Measurements from ENCODE around the gene NFIA.

The NFIA gene

DNA sequence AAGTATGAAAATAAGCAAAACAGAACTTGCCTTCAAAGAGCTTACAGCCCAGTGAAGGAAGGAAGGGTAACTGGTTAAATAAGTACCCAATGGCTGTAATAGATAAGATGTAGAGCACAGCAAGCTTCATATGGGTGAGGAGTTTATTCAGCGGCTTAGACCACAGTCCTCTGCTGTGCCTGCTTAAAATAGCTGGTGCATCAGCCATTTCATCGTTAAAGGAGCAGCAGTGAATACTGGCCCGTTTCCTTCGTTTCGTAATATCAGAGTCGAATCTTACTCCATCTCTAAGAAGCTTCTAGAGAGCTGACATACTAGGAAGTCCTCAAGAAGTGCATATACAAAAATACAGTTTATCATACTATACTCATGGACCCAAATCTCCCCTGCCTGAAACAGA lies 286.5 kb downstream of the NFIA start:
- no peaks in the 10 kb centered on the region for H3K27me3 ChIP-seq (ENCODE audit: control insufficient read depth, insufficient read depth, low read length)
- H3K4me1 ChIP-seq (ENCODE audit: control insufficient read depth, insufficient read depth, low read length), result no peaks in the 10 kb centered on the region
- no peak overlapping the region for H3K4me2 ChIP-seq (ENCODE audit: low read length)
- H3K36me3 ChIP-seq (ENCODE audit: insufficient read depth, low read length), result no peaks in the 10 kb centered on the region
- H3K9ac ChIP-seq (ENCODE audit: low read depth, low read length), result no peak overlapping the region
- H3K4me3 ChIP-seq (ENCODE audit: low read length), result no peak overlapping the region
- no peaks in the 10 kb centered on the region for H3K9me3 ChIP-seq (replicated peaks; ENCODE audit: low read length)

DNA sequence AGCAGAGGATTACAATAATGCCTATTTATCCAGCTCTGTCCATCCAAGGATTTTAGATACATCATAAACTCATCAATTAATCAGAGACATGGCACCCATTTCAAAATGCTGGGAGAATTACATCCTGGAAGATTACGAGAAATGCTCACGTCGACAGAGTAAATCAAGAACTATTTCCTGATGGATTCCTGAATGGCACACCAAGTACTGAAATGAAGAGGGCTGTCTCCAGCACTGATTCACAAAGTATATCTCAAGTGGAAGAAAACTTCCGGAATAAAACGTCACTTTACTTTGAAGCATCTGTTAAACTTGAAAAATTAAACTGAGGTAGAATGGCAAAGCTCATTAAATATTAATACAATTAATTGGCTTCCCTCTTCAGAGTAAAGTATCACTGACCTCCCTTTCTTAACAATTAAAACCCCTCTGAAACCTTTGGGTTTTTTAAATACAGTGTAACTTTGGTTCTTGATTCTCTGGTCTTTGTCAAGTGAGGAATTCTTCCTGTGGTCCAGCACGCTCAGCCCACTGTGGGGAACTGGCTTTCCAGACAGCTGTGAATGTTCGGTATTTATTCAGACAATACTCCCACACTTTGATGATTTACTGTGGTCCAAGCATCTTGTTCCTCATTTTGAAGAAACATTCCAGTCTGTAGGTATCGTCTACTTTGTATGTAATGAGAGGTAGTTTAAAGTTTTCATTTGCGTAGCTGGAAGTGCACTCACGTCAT lies 288.0 kb downstream of the NFIA start:
- Histone ChIP-seq H3K4me1 (ENCODE audit: control insufficient read depth, insufficient read depth, low read length) (no peaks in the 10 kb centered on the region), H3K4me3 (ENCODE audit: low read length) (no peak overlapping the region), H3K9ac (ENCODE audit: low read depth, low read length) (no peak overlapping the region), H3K36me3 (ENCODE audit: insufficient read depth, low read length) (no peaks in the 10 kb centered on the region), H3K9me3 (replicated peaks; ENCODE audit: low read length) (no peaks in the 10 kb centered on the region), H3K27me3 (ENCODE audit: control insufficient read depth, insufficient read depth, low read length) (no peaks in the 10 kb centered on the region), H3K4me2 (ENCODE audit: low read length) (no peak overlapping the region)

DNA sequence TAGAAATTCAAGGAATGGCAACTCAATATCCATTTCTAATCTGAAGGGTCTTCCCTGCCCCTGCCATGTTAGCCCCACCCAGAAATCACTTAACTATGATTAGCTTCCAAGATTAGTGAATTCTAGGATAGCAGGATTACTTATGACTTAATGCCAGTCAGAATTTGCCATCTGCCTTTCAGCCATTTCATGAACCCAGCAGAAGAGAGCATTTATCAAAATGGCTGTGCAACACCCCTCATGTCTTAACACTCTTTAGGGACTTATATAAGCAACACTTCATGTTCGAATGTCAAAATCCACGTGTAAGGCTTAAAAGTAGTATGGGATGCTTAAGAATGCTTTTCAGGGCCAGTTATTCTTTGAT lies 288.5 kb downstream of the NFIA start:
- Histone ChIP-seq H3K9ac (ENCODE audit: low read depth, low read length) (no peak overlapping the region), H3K36me3 (ENCODE audit: insufficient read depth, low read length) (no peaks in the 10 kb centered on the region), H3K27me3 (ENCODE audit: control insufficient read depth, insufficient read depth, low read length) (no peaks in the 10 kb centered on the region), H3K4me2 (ENCODE audit: low read length) (no peak overlapping the region), H3K9me3 (replicated peaks; ENCODE audit: low read length) (no peaks in the 10 kb centered on the region), H3K4me3 (ENCODE audit: low read length) (no peak overlapping the region), H3K4me1 (ENCODE audit: control insufficient read depth, insufficient read depth, low read length) (no peaks in the 10 kb centered on the region)

DNA sequence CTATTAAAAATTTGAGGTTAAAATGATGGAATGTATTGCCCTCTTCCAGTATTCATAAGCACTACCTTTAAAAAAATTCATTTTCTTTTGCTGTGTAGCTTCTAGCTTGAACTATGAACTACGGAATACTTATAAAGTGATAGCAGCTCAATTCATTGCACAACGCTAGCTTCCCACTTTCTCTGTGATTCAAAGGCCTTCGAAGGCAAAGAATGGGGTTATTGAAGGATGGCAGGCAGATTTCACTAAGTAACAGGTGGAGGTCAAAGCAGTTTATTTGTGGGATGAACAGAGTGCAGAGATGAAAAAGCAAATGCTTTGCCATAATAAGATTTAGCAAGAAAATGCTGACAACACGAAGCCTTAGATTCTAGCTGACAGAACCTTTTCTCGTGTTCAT lies 290.6 kb downstream of the NFIA start:
- no peak overlapping the region for H3K4me3 ChIP-seq (ENCODE audit: low read length)
- H3K4me1 ChIP-seq (ENCODE audit: control insufficient read depth, insufficient read depth, low read length), result no peaks in the 10 kb centered on the region
- no peaks in the 10 kb centered on the region for H3K36me3 ChIP-seq (ENCODE audit: insufficient read depth, low read length)
- no peak overlapping the region for H3K9ac ChIP-seq (ENCODE audit: low read depth, low read length)
- no peaks in the 10 kb centered on the region for H3K9me3 ChIP-seq (replicated peaks; ENCODE audit: low read length)
- H3K27me3 ChIP-seq (ENCODE audit: control insufficient read depth, insufficient read depth, low read length), result no peaks in the 10 kb centered on the region
- H3K4me2 ChIP-seq (ENCODE audit: low read length), result no peak overlapping the region

DNA sequence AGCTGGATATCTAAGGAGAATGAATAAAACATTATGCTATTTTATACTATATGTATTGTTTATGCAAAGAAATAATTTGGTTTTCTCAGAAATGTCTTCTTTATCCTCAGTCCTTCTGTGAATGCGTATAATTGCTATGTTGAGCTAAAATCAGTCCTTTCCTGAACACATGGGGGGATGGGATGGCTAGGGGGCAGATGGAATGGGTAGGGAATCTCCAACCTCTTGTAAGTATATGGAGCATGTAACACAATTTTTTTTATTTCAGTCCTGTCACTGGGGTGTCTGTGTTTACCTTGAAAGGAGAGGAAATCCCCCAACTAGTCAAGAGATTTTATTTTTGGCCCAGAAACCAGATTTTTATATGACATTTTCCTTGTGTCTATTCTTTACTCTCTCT lies 291.8 kb downstream of the NFIA start:
- Histone ChIP-seq H3K9me3 (replicated peaks; ENCODE audit: low read length) (no peaks in the 10 kb centered on the region), H3K36me3 (ENCODE audit: insufficient read depth, low read length) (no peaks in the 10 kb centered on the region), H3K27me3 (ENCODE audit: control insufficient read depth, insufficient read depth, low read length) (no peaks in the 10 kb centered on the region), H3K4me2 (ENCODE audit: low read length) (no peak overlapping the region), H3K4me1 (ENCODE audit: control insufficient read depth, insufficient read depth, low read length) (no peaks in the 10 kb centered on the region), H3K4me3 (ENCODE audit: low read length) (no peak overlapping the region), H3K9ac (ENCODE audit: low read depth, low read length) (no peak overlapping the region)

DNA sequence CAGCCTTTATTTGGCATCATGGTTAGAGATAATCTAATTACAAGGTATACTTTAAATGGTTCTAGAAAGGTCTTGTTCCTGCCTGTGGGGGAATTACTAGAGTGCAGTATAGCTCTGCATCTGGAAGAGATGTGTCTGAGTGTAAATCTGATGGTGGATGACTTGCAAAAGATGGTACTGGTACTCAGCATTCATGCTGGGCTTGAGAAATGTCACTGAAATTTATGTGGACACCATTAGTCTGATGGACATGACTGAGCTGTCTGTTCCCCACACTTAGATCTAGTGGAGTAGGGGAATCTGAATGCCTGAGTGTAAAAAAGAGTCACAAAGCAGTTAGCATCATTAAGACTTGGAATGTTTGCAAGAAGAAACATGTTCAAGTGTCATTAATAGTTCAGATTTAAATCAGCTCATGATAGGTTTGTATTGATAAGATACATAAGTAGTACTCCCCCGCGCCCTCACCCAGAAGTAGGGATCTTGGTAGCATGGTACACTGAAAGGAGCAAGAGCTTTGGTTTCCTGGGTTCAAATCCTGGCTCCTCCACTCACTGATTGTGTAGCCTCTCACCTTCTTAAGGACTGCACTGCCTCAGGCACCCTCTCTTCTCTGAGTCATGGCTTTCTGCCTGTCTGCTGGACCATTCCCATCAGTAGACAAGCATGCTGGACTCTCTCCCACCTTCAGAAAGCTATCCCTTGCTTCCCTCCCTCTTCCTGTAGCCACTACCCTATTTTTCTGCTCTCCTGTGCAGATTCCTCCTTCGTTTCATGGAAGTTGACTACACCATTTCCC lies 292.9 kb downstream of the NFIA start:
- H3K9ac ChIP-seq (ENCODE audit: low read depth, low read length), result no peak overlapping the region
- H3K36me3 ChIP-seq (ENCODE audit: insufficient read depth, low read length), result no peaks in the 10 kb centered on the region
- no peaks in the 10 kb centered on the region for H3K4me1 ChIP-seq (ENCODE audit: control insufficient read depth, insufficient read depth, low read length)
- no peaks in the 10 kb centered on the region for H3K27me3 ChIP-seq (ENCODE audit: control insufficient read depth, insufficient read depth, low read length)
- no peak overlapping the region for H3K4me2 ChIP-seq (ENCODE audit: low read length)
- H3K9me3 ChIP-seq (replicated peaks; ENCODE audit: low read length), result no peaks in the 10 kb centered on the region
- H3K4me3 ChIP-seq (ENCODE audit: low read length), result no peak overlapping the region

DNA sequence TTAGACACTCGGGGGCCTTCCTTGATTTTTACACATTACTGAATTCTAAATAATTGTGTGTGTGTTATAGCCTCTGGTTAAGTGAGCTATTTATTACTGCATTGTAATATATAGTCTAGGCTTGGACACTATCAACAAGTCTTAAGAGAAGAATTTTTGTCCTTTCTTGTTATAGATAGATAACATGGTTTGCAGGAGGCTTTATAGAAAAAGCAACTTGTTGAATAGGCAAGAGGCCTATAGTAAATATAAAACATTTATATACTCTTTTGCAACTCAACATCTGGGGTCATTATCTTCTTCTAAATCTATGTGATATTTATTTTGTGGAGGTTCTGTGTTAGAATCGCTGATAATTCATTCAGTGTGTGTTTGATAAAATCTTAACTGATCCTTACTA lies 293.8 kb downstream of the NFIA start:
- Histone ChIP-seq H3K9me3 (replicated peaks; ENCODE audit: low read length) (no peaks in the 10 kb centered on the region), H3K27me3 (ENCODE audit: control insufficient read depth, insufficient read depth, low read length) (no peaks in the 10 kb centered on the region), H3K9ac (ENCODE audit: low read depth, low read length) (no peak overlapping the region), H3K4me3 (ENCODE audit: low read length) (no peak overlapping the region), H3K4me2 (ENCODE audit: low read length) (no peak overlapping the region), H3K4me1 (ENCODE audit: control insufficient read depth, insufficient read depth, low read length) (no peaks in the 10 kb centered on the region), H3K36me3 (ENCODE audit: insufficient read depth, low read length) (no peaks in the 10 kb centered on the region)

DNA sequence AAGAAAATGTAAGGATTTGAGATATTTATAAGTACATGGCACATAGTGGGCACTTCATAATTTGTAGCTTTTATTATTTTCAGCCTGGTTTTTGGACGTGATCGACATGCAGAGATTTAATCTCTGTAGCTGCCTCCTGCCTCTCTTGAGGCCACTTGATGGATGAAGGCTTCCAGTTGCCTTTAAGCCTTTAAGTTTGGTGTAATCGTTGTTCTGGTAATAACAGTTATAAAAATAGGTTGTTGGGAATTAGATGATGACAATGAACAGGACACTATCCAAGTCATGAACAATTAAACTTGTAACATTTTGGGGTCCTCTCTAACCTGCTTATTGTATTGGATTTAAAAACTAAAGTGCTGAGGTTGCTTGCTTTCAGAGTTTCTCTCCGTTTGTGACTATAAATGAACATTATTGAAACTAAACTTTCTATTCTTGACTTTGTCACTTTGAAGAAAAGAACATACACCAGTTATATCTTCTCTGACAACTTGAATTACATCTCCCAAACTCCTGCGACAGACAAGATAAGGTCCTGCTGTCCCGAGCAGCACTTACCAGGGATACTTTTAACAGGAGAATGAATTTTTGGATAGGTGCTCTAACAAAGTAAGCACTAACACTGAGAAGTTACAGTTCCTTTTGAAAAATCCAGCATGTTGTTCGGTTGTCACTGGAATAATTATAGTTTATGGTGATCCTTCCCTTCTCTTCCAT lies 295.0 kb downstream of the NFIA start:
- no peaks in the 10 kb centered on the region for H3K27me3 ChIP-seq (ENCODE audit: control insufficient read depth, insufficient read depth, low read length)
- no peaks in the 10 kb centered on the region for H3K36me3 ChIP-seq (ENCODE audit: insufficient read depth, low read length)
- no peaks in the 10 kb centered on the region for H3K9me3 ChIP-seq (replicated peaks; ENCODE audit: low read length)
- H3K4me2 ChIP-seq (ENCODE audit: low read length), result no peak overlapping the region
- no peak overlapping the region for H3K4me3 ChIP-seq (ENCODE audit: low read length)
- H3K9ac ChIP-seq (ENCODE audit: low read depth, low read length), result no peak overlapping the region
- H3K4me1 ChIP-seq (ENCODE audit: control insufficient read depth, insufficient read depth, low read length), result peaks cover 6% of the 10 kb centered on the region

DNA sequence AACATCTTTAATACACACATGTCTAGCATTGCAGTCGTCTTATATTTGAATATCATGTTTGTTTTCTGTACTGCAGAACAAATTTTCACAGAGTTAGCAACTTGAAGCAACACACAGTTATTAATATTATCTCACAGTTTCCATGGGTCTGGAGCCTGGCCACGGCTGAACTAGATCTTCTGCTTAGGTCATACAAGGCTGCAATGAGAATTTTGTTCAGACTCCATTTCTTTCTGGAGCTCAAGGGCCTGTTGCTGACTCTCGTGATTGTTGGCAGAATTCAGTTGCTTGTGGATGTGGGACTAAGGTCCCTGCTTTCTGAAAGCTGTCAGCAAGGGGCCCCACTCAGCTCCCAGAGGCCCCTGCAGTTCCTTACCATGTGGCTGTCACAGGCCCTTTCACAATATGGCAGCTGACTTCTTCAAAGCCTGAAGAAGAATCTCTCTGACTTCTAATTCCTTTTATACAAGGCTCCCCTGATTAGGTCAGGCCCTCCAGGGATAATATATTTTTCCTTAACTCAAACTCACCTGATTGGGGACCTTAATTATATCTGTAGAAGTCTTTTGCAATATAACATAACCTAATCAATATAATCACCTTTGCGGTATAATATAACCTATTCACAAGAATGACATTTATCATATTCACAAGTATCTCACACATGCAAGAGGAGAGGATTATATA lies 296.3 kb downstream of the NFIA start:
- Histone ChIP-seq H3K9ac (ENCODE audit: low read depth, low read length) (no peak overlapping the region), H3K4me3 (ENCODE audit: low read length) (no peak overlapping the region), H3K27me3 (ENCODE audit: control insufficient read depth, insufficient read depth, low read length) (no peaks in the 10 kb centered on the region)

DNA sequence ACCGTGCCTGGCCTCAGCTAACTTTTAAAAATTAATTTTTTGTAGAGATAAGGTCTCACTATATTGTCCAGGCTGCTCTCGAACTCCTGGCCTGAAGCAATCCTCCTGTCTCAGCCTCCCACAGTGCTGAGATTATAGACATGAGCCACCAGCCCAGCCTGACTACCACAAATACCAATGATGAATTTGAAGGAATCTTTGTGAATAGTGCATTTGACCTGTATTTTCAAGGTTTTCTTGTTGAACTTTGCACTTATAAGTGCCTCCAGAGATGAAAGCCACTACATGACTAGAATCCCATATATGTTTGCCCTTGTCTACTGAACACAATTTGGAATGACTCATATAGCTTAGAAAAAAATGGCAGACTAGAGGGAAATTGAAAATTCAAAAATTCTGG lies 297.3 kb downstream of the NFIA start:
- Histone ChIP-seq H3K4me3 (ENCODE audit: low read length) (no peak overlapping the region), H3K4me2 (ENCODE audit: low read length) (no peak overlapping the region), H3K36me3 (ENCODE audit: insufficient read depth, low read length) (peaks cover 6% of the 10 kb centered on the region), H3K9me3 (replicated peaks; ENCODE audit: low read length) (no peaks in the 10 kb centered on the region), H3K4me1 (ENCODE audit: control insufficient read depth, insufficient read depth, low read length) (peaks cover 6% of the 10 kb centered on the region), H3K27me3 (ENCODE audit: control insufficient read depth, insufficient read depth, low read length) (no peaks in the 10 kb centered on the region), H3K9ac (ENCODE audit: low read depth, low read length) (no peak overlapping the region)

More for the DNA sequence above, 296.3 kb downstream of the NFIA start:
- peaks cover 6% of the 10 kb centered on the region for H3K4me1 ChIP-seq (ENCODE audit: control insufficient read depth, insufficient read depth, low read length)
- H3K4me2 ChIP-seq (ENCODE audit: low read length), result no peak overlapping the region
- H3K9me3 ChIP-seq (replicated peaks; ENCODE audit: low read length), result no peaks in the 10 kb centered on the region
- H3K36me3 ChIP-seq (ENCODE audit: insufficient read depth, low read length), result peaks cover 6% of the 10 kb centered on the region

DNA sequence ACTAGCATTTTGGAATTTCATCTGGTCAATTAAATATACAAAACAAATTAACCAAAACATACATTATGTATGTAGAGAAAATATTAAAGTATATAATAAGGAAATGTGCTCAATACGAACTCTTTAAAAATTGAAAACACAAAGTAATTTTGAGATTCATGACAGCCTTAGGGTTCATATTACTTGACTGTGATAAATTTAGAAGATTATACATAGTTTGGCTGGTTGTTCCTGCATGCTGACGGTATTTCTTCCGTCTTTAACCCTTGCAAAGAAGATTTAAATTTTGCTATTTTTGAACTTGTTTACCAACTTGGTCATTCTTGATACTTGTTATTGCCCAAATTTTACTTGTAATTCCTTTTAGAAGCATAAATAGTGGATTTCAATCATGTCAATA lies 298.2 kb downstream of the NFIA start:
- Histone ChIP-seq H3K4me3 (ENCODE audit: low read length) (no peak overlapping the region), H3K9ac (ENCODE audit: low read depth, low read length) (no peak overlapping the region), H3K4me1 (ENCODE audit: control insufficient read depth, insufficient read depth, low read length) (peaks cover 6% of the 10 kb centered on the region), H3K36me3 (ENCODE audit: insufficient read depth, low read length) (peaks cover 6% of the 10 kb centered on the region), H3K9me3 (replicated peaks; ENCODE audit: low read length) (no peaks in the 10 kb centered on the region), H3K4me2 (ENCODE audit: low read length) (no peak overlapping the region), H3K27me3 (ENCODE audit: control insufficient read depth, insufficient read depth, low read length) (no peaks in the 10 kb centered on the region)

Measured in skeletal muscle satellite cell (primary cell).